ENCODE data around the gene EDN1.

- TF ChIP-seq POLR2A (IDR thresholded peaks at IDR 0.05; ENCODE audit: low read depth, low read length) (no peak), MTA2 (IDR thresholded peaks at IDR 0.05; ENCODE audit: low read depth) (no peak), MAX (IDR thresholded peaks at IDR 0.05; ENCODE audit: low read depth, low read length) (no peak), JUND (IDR thresholded peaks at IDR 0.05; ENCODE audit: low read depth, low read length) (no peak), ASH2L (IDR thresholded peaks at IDR 0.05; ENCODE audit: borderline replicate concordance, low read depth) (no peak)
Observed at GRCh38 chr6:12298017-12298978, 8.1 kb downstream of the EDN1 start.
